Non-pigmented ciliary epithelial cell (primary cell): ENCODE results near the gene SORT1.
A peak's percentile ranks its signal among the peaks of the same experiment; 100 is the strongest.
"Not testable (repeated sequence)": the region's sequence is repeated elsewhere in the genome, so short reads cannot be mapped to it uniquely, and the experiment has no call there.

ENCODE experiments used
- DNase-seq: peaks from one replicate; pipeline ENCODE4 v3.0.0-alpha.2; 2010; ENCODE audit warnings: low read depth

The SORT1 gene

GRCh38 chr1:109379907-109380306, 17.8 kb downstream of the SORT1 start:
- no peak for DNase-seq

- DNase-seq = no peak
Observed at GRCh38 chr1:109379422-109379821, 18.3 kb downstream of the SORT1 start.

DNA sequence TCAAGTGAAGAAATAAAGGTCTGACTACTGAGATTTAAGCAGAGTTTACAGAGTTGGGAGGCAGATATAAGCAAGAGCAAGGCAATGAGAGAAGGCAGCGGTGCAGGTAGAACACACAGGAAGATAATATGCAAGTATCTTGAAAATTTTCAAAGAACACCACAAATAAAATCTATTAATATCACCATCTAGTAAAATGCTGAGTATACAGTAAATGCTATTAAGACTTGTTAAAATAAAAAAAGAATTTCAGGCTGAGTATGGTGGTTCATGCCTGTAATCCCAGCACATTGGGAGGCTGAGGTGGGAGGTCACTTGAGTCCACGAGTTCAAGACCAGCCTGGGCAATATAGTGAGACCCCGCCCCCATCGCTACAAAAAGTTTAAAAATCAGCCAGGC, 20.0 kb downstream of the SORT1 start:
- no peak for DNase-seq

GRCh38 chr1:109373696-109374095, 24.0 kb downstream of the SORT1 start:
- DNase-seq = not testable (repeated sequence)

DNA sequence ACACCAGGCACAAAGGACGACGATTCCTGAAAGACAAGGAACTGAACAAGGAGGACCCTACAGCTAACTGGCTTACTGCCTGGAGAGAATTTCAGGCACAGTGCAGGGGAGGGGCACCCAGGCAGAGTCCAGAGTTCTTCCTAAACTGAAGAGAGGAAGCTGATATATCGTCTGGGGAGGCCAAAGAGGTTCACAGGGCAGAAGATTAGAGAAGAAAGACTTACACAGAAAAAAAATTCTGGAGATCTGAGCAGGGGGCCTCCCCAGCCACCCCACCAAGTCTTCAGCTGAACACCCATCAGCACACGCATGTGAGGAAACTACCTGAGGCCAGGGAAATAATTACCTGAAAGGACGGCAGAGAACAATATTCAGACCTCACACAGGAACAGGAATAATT, 24.6 kb downstream of the SORT1 start:
- no peak for DNase-seq

DNA sequence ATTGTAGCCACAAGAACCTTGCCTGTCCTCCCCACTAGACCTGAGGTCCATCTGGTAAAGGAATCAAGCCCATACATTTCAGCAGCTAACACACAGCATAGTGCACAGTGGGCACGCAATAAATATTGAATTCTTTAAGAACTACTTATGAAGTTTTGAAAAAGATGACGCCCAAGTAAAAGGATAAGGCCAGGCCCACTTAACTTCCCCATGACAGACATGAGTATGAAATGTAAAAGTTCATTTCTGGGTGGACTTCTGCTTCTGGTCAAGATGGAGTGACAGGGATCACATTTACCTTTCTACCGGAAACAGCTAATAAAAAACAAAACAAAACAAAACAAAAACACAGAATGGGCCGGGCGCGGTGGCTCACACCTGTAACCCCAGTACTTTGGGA, 25.4 kb downstream of the SORT1 start:
- DNase-seq = no peak

DNA sequence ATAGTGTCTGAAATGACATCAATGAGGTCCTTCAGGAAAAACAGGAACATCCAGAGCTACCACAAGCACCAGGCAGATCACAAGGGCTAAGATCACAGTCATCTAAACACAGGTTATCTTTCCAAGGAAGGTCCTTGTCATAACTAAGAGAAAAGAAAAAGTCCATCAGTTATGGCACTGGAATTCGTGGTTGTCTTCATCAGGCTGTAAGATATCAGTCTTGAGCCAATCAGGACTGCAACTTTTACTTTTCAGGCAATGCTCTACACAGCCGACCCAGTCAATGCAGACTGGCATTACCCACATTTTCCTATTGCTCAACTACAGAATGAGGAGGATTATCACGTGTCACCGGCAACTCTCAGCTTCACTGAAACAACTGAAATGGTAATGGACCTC, 26.4 kb downstream of the SORT1 start:
- no peak for DNase-seq

DNA sequence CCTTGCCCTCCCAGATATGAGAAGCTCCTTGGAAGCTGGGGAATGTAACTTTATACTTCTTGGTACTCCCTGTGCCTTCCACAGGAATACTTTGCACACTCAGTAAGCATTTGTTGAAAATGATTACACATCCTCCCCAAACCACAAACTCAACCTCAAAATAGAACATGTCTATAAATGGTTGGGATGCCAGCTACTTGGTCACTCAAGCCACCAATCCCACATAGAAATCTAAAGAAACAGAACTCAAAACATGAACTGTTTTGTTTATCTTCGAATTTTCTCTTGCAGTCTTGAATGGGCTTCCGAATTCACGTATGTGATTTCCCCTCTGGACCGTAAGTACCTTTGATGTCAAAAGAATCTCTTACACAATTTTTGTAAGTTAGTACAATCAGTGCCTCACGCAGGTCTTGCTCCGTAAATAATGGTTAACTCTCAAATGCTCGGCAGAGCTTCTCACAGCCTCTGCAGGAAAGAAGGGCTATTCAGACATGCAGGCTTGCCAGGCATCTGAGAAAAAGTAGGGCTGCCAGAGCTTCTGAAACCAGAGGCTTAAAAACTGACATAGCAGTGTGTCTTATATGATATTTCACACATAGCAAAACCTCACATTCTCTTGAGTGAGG, 26.9 kb downstream of the SORT1 start:
- DNase-seq = peak; percentile 94

- DNase-seq = no peak
Observed at GRCh38 chr1:109369167-109369746, 28.5 kb downstream of the SORT1 start.

- DNase-seq = no peak
Observed at GRCh38 chr1:109368464-109368863, 29.3 kb downstream of the SORT1 start.

- DNase-seq = no peak
Observed at GRCh38 chr1:109367626-109368025, 30.1 kb downstream of the SORT1 start.

DNA sequence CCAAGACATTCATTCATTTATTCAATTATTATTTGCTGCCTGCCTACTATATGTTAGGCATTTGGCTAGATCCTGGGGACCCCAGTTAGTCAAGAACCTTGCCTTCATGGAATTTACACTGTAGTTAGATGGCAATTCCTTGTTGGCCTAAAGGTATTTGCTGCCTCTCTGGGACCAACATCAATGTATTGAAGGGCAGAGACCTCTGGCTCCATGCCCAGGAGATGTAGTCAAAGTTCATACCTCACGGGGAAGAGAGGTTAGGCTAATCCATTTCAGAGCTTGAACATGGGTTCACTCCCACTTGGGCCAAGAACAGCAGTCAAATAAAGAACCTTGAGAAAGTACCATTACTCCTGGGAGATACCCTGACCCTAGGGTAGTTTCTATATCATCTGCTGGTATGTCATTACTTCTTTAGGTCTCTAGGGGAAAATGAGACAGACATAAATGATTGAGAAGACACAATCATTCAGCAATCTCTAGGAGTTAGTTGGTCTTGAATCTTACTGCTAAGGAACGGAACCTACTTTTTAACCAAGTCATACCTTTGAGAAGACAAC, 32.0 kb downstream of the SORT1 start:
- DNase-seq = no peak

DNA sequence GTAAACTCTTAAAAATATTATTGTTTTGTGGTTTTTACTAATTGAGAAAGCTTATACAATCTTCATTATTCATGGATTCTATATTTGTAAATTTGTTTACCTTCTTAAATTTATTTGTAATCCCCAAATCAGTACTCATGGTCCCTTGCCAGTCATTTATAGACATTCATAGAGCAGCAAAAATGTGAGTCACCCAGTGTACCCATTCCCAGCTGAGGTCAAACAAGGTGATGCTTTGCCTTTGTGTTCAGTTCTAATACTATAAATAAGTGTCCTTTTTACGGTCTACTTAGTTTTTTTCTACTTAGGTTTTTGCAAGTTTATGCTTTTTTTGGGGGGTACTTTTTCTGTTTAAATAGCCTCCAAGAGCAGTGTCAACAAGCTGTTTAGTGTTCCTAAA, 36.1 kb downstream of the SORT1 start:
- no peak for DNase-seq

GRCh38 chr1:109361069-109361468, 36.6 kb downstream of the SORT1 start:
- no peak for DNase-seq

DNA sequence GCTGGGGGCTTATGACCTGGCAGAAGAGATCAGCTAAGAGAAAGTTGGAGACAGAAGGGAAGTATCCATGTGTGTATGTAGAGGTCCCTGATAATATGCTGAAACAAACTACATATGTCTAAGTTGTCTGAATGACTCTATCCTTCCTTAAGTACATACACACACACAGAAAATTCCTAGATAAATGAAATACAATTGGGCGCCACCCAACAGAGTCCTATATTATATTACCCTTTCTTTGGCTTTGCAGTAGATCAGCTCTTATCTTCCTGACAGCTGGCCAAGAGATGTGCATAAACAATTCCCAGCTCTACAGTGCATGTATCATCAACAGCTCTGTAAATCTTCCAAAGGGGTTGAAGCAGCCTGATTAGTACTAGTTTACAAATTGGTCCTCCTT, 40.1 kb downstream of the SORT1 start:
- no peak for DNase-seq

DNA sequence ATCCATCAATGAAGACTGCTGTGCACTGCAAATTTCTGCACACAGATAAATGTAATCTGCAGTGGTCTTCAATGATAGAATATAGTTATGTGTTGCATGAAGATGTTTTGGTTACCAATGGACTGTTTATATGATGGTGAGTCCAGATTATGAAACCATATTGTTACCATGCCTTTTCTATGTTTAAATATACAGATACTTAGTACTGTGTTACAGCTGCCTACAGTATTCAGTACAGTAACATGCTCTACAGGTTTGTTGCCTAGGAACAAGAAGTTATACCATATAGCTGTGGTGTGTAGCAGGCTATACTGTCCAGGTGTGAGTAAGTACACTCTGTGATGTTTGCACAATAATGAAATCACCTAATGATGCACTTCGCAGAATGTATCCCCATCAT, 40.8 kb downstream of the SORT1 start:
- DNase-seq = no peak

GRCh38 chr1:109356505-109356904, 41.2 kb downstream of the SORT1 start:
- DNase-seq = no peak

DNA sequence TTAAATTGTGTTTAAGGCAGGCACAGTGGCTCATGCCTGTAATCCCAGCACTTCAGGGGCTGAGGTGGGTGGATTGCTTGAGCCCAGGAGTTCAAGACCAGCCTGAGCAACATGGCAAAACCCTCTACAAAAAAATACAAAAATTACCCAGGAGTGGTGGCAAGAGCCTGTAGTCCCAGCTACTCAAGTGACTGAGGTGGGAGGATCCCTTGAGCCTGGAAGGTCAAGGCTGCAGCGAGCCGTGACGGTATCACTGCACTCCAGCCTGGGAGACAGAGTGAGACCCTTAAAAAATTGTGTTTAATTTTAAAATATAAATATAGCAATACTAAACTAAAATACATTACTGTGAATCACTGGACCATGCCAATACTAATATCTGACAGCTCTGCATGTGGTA, 42.8 kb downstream of the SORT1 start:
- DNase-seq = no peak

DNA sequence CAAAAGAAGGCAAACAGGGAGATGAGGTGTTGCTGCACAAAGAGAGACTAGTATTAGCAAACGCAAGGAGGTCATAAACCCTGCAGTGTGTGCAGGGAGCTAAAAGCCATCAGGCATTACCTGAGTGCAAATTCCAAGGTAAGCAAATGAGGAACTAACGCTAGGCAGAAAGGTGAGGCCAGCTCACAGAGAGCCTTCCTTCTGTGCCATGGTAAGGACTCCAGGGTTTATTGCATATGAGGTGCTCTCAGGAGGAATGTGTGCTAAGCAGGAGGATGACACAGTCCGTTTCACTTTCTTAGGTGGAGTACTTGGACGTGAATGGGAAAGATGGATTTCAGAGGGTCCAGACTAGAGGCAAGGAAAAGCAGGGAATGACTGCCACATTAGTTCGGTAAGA, 46.3 kb downstream of the SORT1 start:
- DNase-seq = no peak

- DNase-seq = no peak
Observed at GRCh38 chr1:109350655-109351054, 47.1 kb downstream of the SORT1 start.

DNA sequence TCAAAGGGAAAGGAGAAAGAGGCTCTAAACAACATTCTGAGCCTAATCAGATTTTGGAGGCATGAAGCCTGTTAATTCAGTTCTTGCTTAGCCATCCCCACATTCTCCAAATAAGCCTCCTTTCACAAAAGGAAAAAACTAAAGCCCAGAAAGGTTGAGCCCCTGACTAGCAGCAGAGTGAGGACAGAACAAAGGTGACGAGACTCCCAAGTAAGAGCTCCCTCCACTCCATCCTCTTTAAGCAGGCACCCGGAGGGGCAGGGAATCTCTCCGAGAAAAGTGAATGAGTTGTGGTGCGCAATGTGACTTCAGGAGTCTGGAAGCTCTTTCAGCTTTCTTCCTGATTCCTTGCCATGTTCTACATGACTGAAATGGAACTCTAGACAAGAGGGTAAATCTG, 47.5 kb downstream of the SORT1 start:
- no peak for DNase-seq

DNA sequence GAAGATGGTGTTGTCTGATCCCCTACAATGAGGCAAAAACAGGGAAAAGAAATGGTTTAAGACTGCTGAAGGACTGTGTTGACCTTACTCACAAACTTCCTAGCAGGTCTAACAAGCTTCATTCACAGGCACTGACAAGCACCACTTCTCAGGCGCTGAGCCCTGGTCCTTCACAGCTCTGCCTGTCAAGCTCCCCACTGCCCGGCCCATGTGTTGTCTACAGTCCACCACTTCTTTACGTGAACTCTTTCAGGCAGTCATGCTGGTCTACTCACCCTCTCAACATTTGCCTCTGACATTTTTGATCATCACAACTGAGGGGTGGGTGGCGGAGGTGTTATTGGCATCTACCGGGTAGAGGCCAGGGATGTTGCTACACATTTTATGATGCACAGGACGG, 50.2 kb downstream of the SORT1 start:
- DNase-seq = no peak

GRCh38 chr1:109341944-109342930, 55.5 kb downstream of the SORT1 start:
- DNase-seq = no peak
